PC-9 (cell line): ENCODE measurements around the gene SLC1A4. TPM values are rescaled to one million over a fixed set of nuclear protein-coding genes. Genes with fewer than 3 reads are reported as not detected.

ENCODE experiments used
- BruUV-seq: library from RNA; stranded (reverse); fragments of 400-500 nt; replicated peaks from 2 replicates; lab custom pipeline; 2021; lab: Mats Ljungman, UMichigan
- CTCF ChIA-PET: fragments of 300-600 bp; sonication (Branson Sonifier 250); formaldehyde crosslinking; loops from one replicate; lab custom pipeline; 2022; ENCODE audit warnings: antibody characterized with exemption; lab: Charles Lee
- POLR2A ChIA-PET: fragments of 300-600 bp; sonication (Branson Sonifier 250); formaldehyde crosslinking; loops from one replicate; lab custom pipeline; 2022; ENCODE audit warnings: antibody characterized with exemption; ENCODE audit not compliant: unreplicated experiment; lab: Charles Lee
- DNase-seq, 2 experiments: peaks; one replicate each; pipeline versions ENCODE4 v3.0.0 to v3.0.0-alpha.2; 2015 to 2022; ENCODE audit warnings: mixed read lengths in 1 of 2
- H2AFZ ChIP-seq: fragments of 200-600 bp; sonication (generic); 2 replicates; pipeline ENCODE4 v1.8.1; 2017; ENCODE audit warnings: antibody characterized with exemption
- H3F3A ChIP-seq: fragments of 200-600 bp; sonication (generic); 2 replicates; pipeline ENCODE4 v1.8.1; 2017; ENCODE audit warnings: antibody characterized with exemption, mild to moderate bottlenecking, low read depth; ENCODE audit not compliant: insufficient read depth
- H3K27ac ChIP-seq: fragments of 200-600 bp; sonication (generic); 2 replicates; pipeline ENCODE4 v1.6.1; 2016; ENCODE audit warnings: mixed run types
- H3K27me3 ChIP-seq: fragments of 200-600 bp; sonication (generic); 2 replicates; pipeline ENCODE4 v1.6.1; 2016; ENCODE audit warnings: low read depth, mixed run types; ENCODE audit not compliant: insufficient read depth
- H3K36me3 ChIP-seq: fragments of 200-600 bp; sonication (generic); 2 replicates; pipeline ENCODE4 v1.6.1; 2016; ENCODE audit warnings: low read depth, mixed run types
- H3K4me1 ChIP-seq: fragments of 200-600 bp; sonication (generic); replicated peaks from 2 replicates; pipeline ENCODE4 v1.6.1; 2016; ENCODE audit warnings: mixed run types; ENCODE audit not compliant: insufficient read depth
- H3K4me2 ChIP-seq: fragments of 200-600 bp; sonication (generic); 2 replicates; pipeline ENCODE4 v1.6.1; 2017; ENCODE audit warnings: mixed run types
- H3K4me3 ChIP-seq: fragments of 200-600 bp; sonication (generic); 2 replicates; pipeline ENCODE4 v1.6.1; 2016; ENCODE audit warnings: mixed run types
- H3K79me2 ChIP-seq: fragments of 200-600 bp; sonication (generic); 2 replicates; pipeline ENCODE4 v1.6.1; 2017; ENCODE audit warnings: low read depth, mixed run types
- H3K9me2 ChIP-seq: fragments of 200-600 bp; sonication (generic); 2 replicates; pipeline ENCODE4 v1.8.1; 2017; ENCODE audit warnings: mild to moderate bottlenecking; ENCODE audit not compliant: insufficient read depth
- H3K9me3 ChIP-seq: fragments of 200-600 bp; sonication (generic); 2 replicates; pipeline ENCODE4 v1.8.1; 2016; ENCODE audit warnings: low read depth; ENCODE audit not compliant: insufficient read depth
- H4K20me1 ChIP-seq: fragments of 200-600 bp; sonication (generic); 2 replicates; pipeline ENCODE4 v1.8.1; 2017; ENCODE audit not compliant: insufficient read depth
- CTCF ChIP-seq: fragments of 200-600 bp; sonication (generic); conservative IDR thresholded peaks from 2 replicates; pipeline ENCODE4 v1.6.1; 2017; ENCODE audit warnings: mixed run types, antibody characterized with exemption, mild to moderate bottlenecking, moderate library complexity
- EZH2 ChIP-seq: fragments of 200-600 bp; sonication (generic); IDR thresholded peaks from 2 replicates; pipeline ENCODE4 v1.8.0; 2017; ENCODE audit warnings: antibody characterized with exemption, low read depth
- intact Hi-C: fragments of 100-400 bp; cut with micrococcal nuclease; formaldehyde crosslinking; loops from one replicate; pipeline ENCODE4 v1.10.0; 2022; ENCODE audit not compliant: unreplicated experiment
- total RNA-seq: library from RNA; stranded (reverse); gene quantifications from 2 replicates; pipeline ENCODE4 v1.2.3, GENCODE V29; 2021

The SLC1A4 gene
- total RNA-seq, 1 experiment from 2014 or later = 8.7 TPM

GRCh38 chr2:65026704-65027464 lies 37.7 kb downstream of the SLC1A4 start:
- Histone ChIP-seq H3K27ac (no peak overlapping the region), H3K79me2 (no peaks in the 10 kb centered on the region), H3F3A (0 out of 2 replicates have a peak, but pooled peaks cover 9% of the 10 kb centered on the region), H2AFZ (no peak overlapping the region), H3K36me3 (no peaks in the 10 kb centered on the region), H3K9me2 (no peaks in the 10 kb centered on the region; the same call in 1 of the 2 replicates), H3K27me3 (no peaks in the 10 kb centered on the region), H3K9me3 (no peaks in the 10 kb centered on the region), H3K4me3 (no peak overlapping the region), H3K4me1 (peaks cover 11% of the 10 kb centered on the region), H3K4me2 (no peak overlapping the region), H4K20me1 (no peaks in the 10 kb centered on the region)
- BruUV-seq = no TSS peak
- CTCF ChIA-PET = no interaction called here
- TF ChIP-seq EZH2 (no peak), CTCF (no peak)
- intact Hi-C loops = no loop called here
- POLR2A ChIA-PET = no interaction called here
- no peak for DNase-seq

GRCh38 chr2:65027616-65028244 lies 38.5 kb downstream of the SLC1A4 start:
- no peaks in the 10 kb centered on the region for H3K27me3 ChIP-seq
- H3K27ac ChIP-seq = no peak overlapping the region
- H3K4me3 ChIP-seq = no peak overlapping the region
- no peaks in the 10 kb centered on the region for H3K9me3 ChIP-seq
- POLR2A ChIA-PET = no interaction called here
- no peak overlapping the region for H3K4me2 ChIP-seq
- no peaks in the 10 kb centered on the region for H3K36me3 ChIP-seq
- no TSS peak for BruUV-seq
- H3F3A ChIP-seq = 0 out of 2 replicates have a peak, but pooled peaks cover 9% of the 10 kb centered on the region
- no peak for DNase-seq
- H3K79me2 ChIP-seq = no peaks in the 10 kb centered on the region
- no peaks in the 10 kb centered on the region; the same call in 1 of the 2 replicates for H3K9me2 ChIP-seq
- H4K20me1 ChIP-seq = no peaks in the 10 kb centered on the region
- peaks cover 11% of the 10 kb centered on the region for H3K4me1 ChIP-seq
- no peak overlapping the region for H2AFZ ChIP-seq
- TF ChIP-seq EZH2 (no peak), CTCF (no peak)
- CTCF ChIA-PET = no interaction called here
- intact Hi-C loops = no loop called here

GRCh38 chr2:65030476-65031332 lies 41.5 kb downstream of the SLC1A4 start:
- Histone ChIP-seq H3K27ac (no peak overlapping the region), H3K79me2 (no peaks in the 10 kb centered on the region), H3K4me3 (no peak overlapping the region), H3K9me2 (no peaks in the 10 kb centered on the region; the same call in 1 of the 2 replicates), H3K36me3 (no peaks in the 10 kb centered on the region), H3K9me3 (no peaks in the 10 kb centered on the region), H3F3A (0 out of 2 replicates have a peak, but pooled peaks cover 9% of the 10 kb centered on the region), H3K27me3 (no peaks in the 10 kb centered on the region), H2AFZ (no peak overlapping the region), H3K4me2 (no peak overlapping the region), H3K4me1 (no peaks in the 10 kb centered on the region), H4K20me1 (no peaks in the 10 kb centered on the region)
- intact Hi-C loops = no loop called here
- no TSS peak for BruUV-seq
- CTCF ChIA-PET = no interaction called here
- no peak for DNase-seq
- POLR2A ChIA-PET = interaction anchor here (0.7 kb wide), 1 partner anchor 13 kb away, joined by 3 read pairs; no protein-coding TSS in a partner anchor
- no peak for TF ChIP-seq CTCF
- TF ChIP-seq EZH2 = no peak
